Activated CD8-positive, alpha-beta memory T cell treated with anti-CD3 and anti-CD28 coated beads, Interleukin-2, amount 10 ng/mL, durations not matched to agents 7 days and 5 days (primary cell): ENCODE data around the gene HTR4. TPM values are rescaled to one million over a fixed set of nuclear protein-coding genes. Genes with fewer than 3 reads are reported as not detected.

ENCODE experiments used
- ATAC-seq: fragments of 150-1000 bp; cut with Tn5 transposase; one replicate; pipeline ENCODE4 v1.10.0; 2021; ENCODE audit warnings: moderate library complexity
- CTCF ChIA-PET: fragments of 350-600 bp; sonication (Branson Sonifier 250); formaldehyde crosslinking; loops from one replicate; lab custom pipeline; 2021; ENCODE audit warnings: antibody characterized with exemption; lab: Charles Lee
- DNase-seq: peaks from one replicate; pipeline ENCODE4 v3.0.0-alpha.2; 2020
- H3K27ac Mint-ChIP-seq: one replicate; pipeline ENCODE4 v1.8.0; 2021; ENCODE audit warnings: mild to moderate bottlenecking, mixed read lengths
- H3K27me3 Mint-ChIP-seq: one replicate; pipeline ENCODE4 v1.8.0; 2021; ENCODE audit warnings: mixed read lengths
- H3K36me3 Mint-ChIP-seq: one replicate; pipeline ENCODE4 v1.8.0; 2021; ENCODE audit warnings: mild to moderate bottlenecking, mixed read lengths
- H3K4me1 Mint-ChIP-seq: one replicate; pipeline ENCODE4 v1.8.0; 2021; ENCODE audit warnings: mixed read lengths
- H3K4me3 Mint-ChIP-seq: one replicate; pipeline ENCODE4 v1.8.0; 2021; ENCODE audit warnings: mild to moderate bottlenecking, moderate library complexity, mixed read lengths
- H3K9me3 Mint-ChIP-seq: one replicate; pipeline ENCODE4 v1.8.0; 2022; ENCODE audit warnings: low read depth, mixed read lengths
- total RNA-seq, 2 experiments: library from RNA; stranded (reverse); gene quantifications; one replicate each; pipeline ENCODE4 v1.2.3, GENCODE V29; 2021

HTR4 gene
- total RNA-seq, 2 experiments from 2014 or later: not detected

- no peak for ATAC-seq
- peaks cover 36% of the 10 kb centered on the region for H3K36me3 Mint-ChIP-seq
- H3K27me3 Mint-ChIP-seq: no peaks in the 10 kb centered on the region
- CTCF ChIA-PET: interaction anchor here (1.2 kb wide), 1 partner anchor 294 kb away, joined by 5 read pairs; no protein-coding TSS in a partner anchor
- H3K27ac Mint-ChIP-seq: no peak overlapping the region
- no peak overlapping the region for H3K4me3 Mint-ChIP-seq
- H3K4me1 Mint-ChIP-seq: no peaks in the 10 kb centered on the region
- no peaks in the 10 kb centered on the region for H3K9me3 Mint-ChIP-seq
- DNase-seq: no peak
These were observed 217.1 kb downstream of the HTR4 start for GRCh38 chr5:148437249-148437648.

GRCh38 chr5:148436029-148436428 lies 218.3 kb downstream of the HTR4 start:
- Mint-ChIP-seq H3K4me1 (no peaks in the 10 kb centered on the region), H3K27me3 (no peaks in the 10 kb centered on the region), H3K36me3 (peaks cover 35% of the 10 kb centered on the region), H3K9me3 (no peaks in the 10 kb centered on the region), H3K27ac (no peak overlapping the region), H3K4me3 (no peak overlapping the region)
- CTCF ChIA-PET: no interaction called here
- DNase-seq: no peak
- ATAC-seq: no peak

GRCh38 chr5:148433826-148434225 lies 220.5 kb downstream of the HTR4 start:
- DNase-seq (no peak), ATAC-seq (no peak)
- Mint-ChIP-seq H3K4me1 (peaks cover 2% of the 10 kb centered on the region), H3K36me3 (peaks cover 32% of the 10 kb centered on the region), H3K9me3 (no peaks in the 10 kb centered on the region), H3K27me3 (no peaks in the 10 kb centered on the region), H3K4me3 (no peak overlapping the region), H3K27ac (no peak overlapping the region)
- CTCF ChIA-PET: no interaction called here

Other genes starting within 250 kb of the HTR4 start
- gene ADRB2, start 172.1 kb upstream of the HTR4 start, total RNA-seq: 1 to 10 TPM; 1.7 to 4.4 TPM